Gastrocnemius medialis (tissue), 4 donors: ENCODE data around the gene CXCL12. TPM values are rescaled to one million over a fixed set of nuclear protein-coding genes. Genes with fewer than 3 reads are reported as not detected.
A peak's percentile ranks its signal among the peaks of the same experiment; 100 is the strongest.

Experiments used
- ATAC-seq, 2 donors: fragments of 150-250 bp; one replicate each; pipeline ENCODE4 v1.9.1; 2016
- DNase-seq, 2 donors: peaks; one replicate each; pipeline ENCODE4 v3.0.0-alpha.2; 2019
- H3K27ac ChIP-seq, 4 donors: fragments of 200-600 bp; sonication (generic); 1 replicate in 1 of 4; 2 replicates in 3 of 4; pipeline ENCODE4 v1.5.1; 2016 to 2018; ENCODE audit warnings: mild to moderate bottlenecking in 2 of 4, moderate library complexity in 1 of 4
- H3K27me3 ChIP-seq, 3 donors: fragments of 200-600 bp; sonication (generic) in 2 of 3; 1 replicate in 1 of 3; 2 replicates in 2 of 3; pipeline versions ENCODE4 v1.5.1 to v1.6.0; 2016 to 2019; ENCODE audit warnings: mild to moderate bottlenecking in 1 of 3, moderate library complexity in 1 of 3
- H3K36me3 ChIP-seq, 2 donors: fragments of 200-600 bp; sonication (generic) in 1 of 2; one replicate each; pipeline ENCODE4 v1.5.1; 2017 to 2018
- H3K4me1 ChIP-seq, 2 donors: fragments of 200-600 bp; sonication (generic) in 1 of 2; one replicate each; pipeline ENCODE4 v1.5.1; 2016 to 2017; ENCODE audit warnings: mild to moderate bottlenecking in 2 of 2
- H3K4me3 ChIP-seq, 4 donors: fragments of 200-600 bp; sonication (generic) in 3 of 4; 1 replicate in 1 of 4; 2 replicates in 3 of 4; pipeline ENCODE4 v1.5.1; 2016 to 2019; ENCODE audit warnings: mild to moderate bottlenecking in 2 of 4
- H3K9me3 ChIP-seq, 3 donors: fragments of 200-600 bp; sonication (generic) in 2 of 3; 1 replicate in 1 of 3; 2 replicates in 2 of 3; pipeline ENCODE4 v1.5.1; 2016 to 2019
- POLR2A ChIP-seq, 2 donors: fragments of 450-650 bp; IDR thresholded peaks; one replicate each; pipeline ENCODE4 v1.6.1; 2017; ENCODE audit warnings: antibody characterized with exemption in 2 of 2, mild to moderate bottlenecking in 2 of 2, moderate library complexity in 2 of 2
- in situ Hi-C, 4 donors: fragments of 200-750 bp; cut with MboI; loops; one replicate each; pipeline versions ENCODE4 v1.15.0 to v1.8.0; 2017; ENCODE audit warnings: low sequenced_read_pairs in 4 of 4
- intact Hi-C: fragments of 100-400 bp; cut with DNase I; formaldehyde crosslinking; loops from one replicate; pipeline ENCODE4 v1.15.1; 2023; ENCODE audit warnings: low total_unique reads
- total RNA-seq, 4 donors: library from RNA; depleted of rRNA; stranded (reverse); fragments of >200 nt; gene quantifications; one replicate each; pipeline versions ENCODE4 v1.1.0 to v1.2.3, GENCODE V29; 2016
- TF ChIP-seq, protein P1 (sequence below), 5 experiments: fragments of 450-650 bp in 3 of 5; fragments of 200-600 bp in 2 of 5; sonication (generic) in 2 of 5; IDR thresholded peaks in 4 of 5; conservative IDR thresholded peaks in 1 of 5; 1 replicate in 4 of 5; 2 replicates in 1 of 5; pipeline ENCODE4 v1.5.1; 2016 to 2019; ENCODE audit warnings: antibody characterized with exemption in 5 of 5, mild to moderate bottlenecking in 3 of 5, moderate library complexity in 3 of 5

The CXCL12 gene
- total RNA-seq, 4 donors from 2014 or later, result 8.6 to 22.0 (median 18.0) TPM

DNA sequence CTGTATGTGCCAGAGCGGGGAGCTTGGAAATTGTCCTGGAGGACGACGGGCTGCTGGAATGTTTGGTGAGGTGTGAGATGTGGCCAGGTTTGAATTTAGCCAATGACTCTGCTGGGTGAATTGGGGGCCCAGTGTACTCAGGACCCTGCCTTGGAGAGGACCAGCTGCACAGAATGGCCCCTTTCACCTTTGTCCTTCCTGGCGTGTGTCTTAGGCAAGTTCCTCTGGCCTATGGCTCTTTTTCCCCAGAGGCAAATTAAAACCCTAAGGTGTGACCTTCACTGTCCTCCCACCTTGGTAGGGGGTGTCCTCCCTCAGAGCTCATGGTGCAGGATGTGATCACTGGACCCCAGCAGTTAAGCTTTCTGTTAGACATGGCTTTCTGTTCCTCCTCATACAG, 47.8 kb downstream of the CXCL12 start:
- intact Hi-C loops (loop anchor here (10.0 kb wide), 1 partner anchor 668 kb away; the partner anchor contains the start of gene ZNF22), in situ Hi-C loops (loop anchor here in 1 of 4 donors (25.0 kb wide), 1 partner anchor 525 kb away; no protein-coding TSS in a partner anchor)
- H3K4me3 ChIP-seq, result no peak overlapping the region
- ATAC-seq, result no peak
- H3K27me3 ChIP-seq, result no peaks in the 10 kb centered on the region
- DNase-seq, result no peak
- peaks cover 49% of the 10 kb centered on the region in 2 donors for H3K4me1 ChIP-seq
- H3K27ac ChIP-seq, result no peak overlapping the region
- H3K9me3 ChIP-seq, result no peaks in the 10 kb centered on the region
- TF ChIP-seq, protein P1, sequence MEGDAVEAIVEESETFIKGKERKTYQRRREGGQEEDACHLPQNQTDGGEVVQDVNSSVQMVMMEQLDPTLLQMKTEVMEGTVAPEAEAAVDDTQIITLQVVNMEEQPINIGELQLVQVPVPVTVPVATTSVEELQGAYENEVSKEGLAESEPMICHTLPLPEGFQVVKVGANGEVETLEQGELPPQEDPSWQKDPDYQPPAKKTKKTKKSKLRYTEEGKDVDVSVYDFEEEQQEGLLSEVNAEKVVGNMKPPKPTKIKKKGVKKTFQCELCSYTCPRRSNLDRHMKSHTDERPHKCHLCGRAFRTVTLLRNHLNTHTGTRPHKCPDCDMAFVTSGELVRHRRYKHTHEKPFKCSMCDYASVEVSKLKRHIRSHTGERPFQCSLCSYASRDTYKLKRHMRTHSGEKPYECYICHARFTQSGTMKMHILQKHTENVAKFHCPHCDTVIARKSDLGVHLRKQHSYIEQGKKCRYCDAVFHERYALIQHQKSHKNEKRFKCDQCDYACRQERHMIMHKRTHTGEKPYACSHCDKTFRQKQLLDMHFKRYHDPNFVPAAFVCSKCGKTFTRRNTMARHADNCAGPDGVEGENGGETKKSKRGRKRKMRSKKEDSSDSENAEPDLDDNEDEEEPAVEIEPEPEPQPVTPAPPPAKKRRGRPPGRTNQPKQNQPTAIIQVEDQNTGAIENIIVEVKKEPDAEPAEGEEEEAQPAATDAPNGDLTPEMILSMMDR (IDR thresholded peaks at IDR 0.05 in 4 of 5, conservative IDR thresholded peaks at IDR 0.05 in 1 of 5), result no peak
- no peak for TF ChIP-seq POLR2A (IDR thresholded peaks at IDR 0.05)
- no peaks in the 10 kb centered on the region for H3K36me3 ChIP-seq

DNA sequence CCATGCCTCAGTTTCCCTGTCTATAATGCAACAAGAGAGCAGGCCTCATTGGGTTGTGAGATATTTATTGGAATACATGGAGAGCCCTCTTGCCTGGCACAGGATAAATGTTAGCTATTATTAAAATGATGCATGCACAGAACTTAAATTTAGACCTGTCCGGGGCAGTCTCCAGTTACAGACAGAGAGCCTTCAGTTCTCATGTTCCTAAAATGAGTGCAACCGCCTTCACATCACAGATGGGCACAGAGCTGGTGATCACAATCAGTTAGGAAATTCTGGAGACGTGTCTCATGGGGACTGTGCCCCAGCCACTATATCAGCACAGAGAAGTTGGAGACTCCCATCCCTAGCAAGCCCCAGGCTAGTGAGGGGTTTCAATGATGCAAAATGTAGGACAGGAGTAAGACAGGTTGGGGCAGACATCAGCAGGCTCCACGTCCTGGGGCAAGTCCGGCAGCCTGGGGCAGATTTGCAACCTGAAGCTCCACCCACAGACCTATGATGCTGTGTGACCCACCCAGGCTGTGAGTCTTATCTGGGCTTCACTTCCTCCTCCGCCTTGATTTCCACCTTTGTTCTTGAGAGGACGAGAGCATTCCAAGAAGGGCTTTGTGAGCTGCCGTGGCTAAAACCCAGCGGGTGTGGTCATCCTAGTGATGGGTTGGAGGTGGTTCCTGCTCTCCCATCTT, 49.4 kb downstream of the CXCL12 start:
- Histone ChIP-seq H3K36me3 (no peaks in the 10 kb centered on the region), H3K4me3 (peak overlapping the region in 1 of 4 donors; percentile 19), H3K27ac (peak overlapping the region; percentile 89 to 96 (median 92)), H3K9me3 (no peaks in the 10 kb centered on the region), H3K27me3 (no peaks in the 10 kb centered on the region), H3K4me1 (peaks cover 49% of the 10 kb centered on the region in 2 donors)
- ATAC-seq, result peak; percentile 87 to 88
- in situ Hi-C loops, result loop anchor here in 1 of 4 donors (25.0 kb wide), 1 partner anchor 527 kb away; no protein-coding TSS in a partner anchor
- DNase-seq, result peak; percentile 77 to 82
- intact Hi-C loops, result loop anchor here (1.0 to 10.0 kb wide), 2 partner anchors 46 to 669 kb away; partner anchors contain the start of gene ZNF22
- TF ChIP-seq, protein P1 (IDR thresholded peaks at IDR 0.05 in 4 of 5, conservative IDR thresholded peaks at IDR 0.05 in 1 of 5), result no peak
- no peak for TF ChIP-seq POLR2A (IDR thresholded peaks at IDR 0.05)

DNA sequence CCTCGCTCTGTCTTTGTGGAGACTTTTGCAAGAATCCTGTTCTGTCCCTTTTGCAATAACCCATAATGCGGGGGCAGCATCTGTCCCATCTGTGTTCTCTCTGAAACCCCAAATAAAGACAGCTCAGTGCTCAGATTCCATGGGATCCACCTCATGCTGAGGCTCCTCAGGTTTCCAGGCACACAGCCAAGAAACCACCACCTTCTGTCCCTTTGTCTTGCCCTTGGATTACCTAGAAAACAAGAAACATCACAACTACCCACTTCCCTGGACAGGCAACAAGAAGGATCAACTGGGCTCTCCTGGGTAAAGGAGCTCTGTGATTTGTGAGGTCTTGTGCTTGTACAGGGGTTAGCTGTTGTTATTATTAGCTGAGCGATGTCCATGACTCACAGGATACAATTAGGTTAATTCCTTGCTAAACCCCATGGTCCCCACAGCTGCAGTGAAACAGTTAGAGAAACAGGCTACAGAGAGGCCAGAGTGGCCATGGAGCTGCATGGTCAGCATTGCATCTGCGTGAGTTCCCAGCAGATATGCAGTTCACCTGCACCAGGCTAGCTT, 50.2 kb downstream of the CXCL12 start:
- intact Hi-C loops, result loop anchor here (1.0 to 10.0 kb wide), 3 partner anchors 23 to 670 kb away; partner anchors contain the start of gene ZNF22
- peak overlapping the region in 1 of 4 donors; percentile 19 for H3K4me3 ChIP-seq

DNA sequence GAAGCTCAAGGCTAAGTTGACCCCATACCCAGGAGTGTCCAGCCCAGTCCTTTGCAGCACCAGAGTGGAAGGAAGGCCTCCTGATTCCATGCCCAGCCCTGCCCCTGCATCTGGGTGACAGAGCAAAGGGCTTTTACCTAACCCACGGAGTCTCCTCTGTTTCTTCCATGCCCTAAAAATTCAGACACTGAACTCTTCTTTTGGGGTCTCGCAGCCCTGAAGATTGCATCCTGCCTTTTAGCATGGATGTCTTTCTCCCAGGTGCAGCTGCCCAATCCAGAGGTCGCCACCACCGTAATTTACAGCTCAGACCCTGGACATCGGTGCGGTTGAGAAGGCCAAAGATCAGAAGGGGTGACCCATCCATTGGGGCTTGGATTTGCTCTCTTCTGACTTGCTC, 50.8 kb downstream of the CXCL12 start:
- H3K9me3 ChIP-seq, result no peaks in the 10 kb centered on the region
- peaks cover 43% of the 10 kb centered on the region in 2 donors for H3K4me1 ChIP-seq
- peak overlapping the region; percentile 89 to 96 (median 92) for H3K27ac ChIP-seq
- H3K27me3 ChIP-seq, result no peaks in the 10 kb centered on the region
- no peaks in the 10 kb centered on the region for H3K36me3 ChIP-seq
- TF ChIP-seq POLR2A (IDR thresholded peaks at IDR 0.05), result no peak
- TF ChIP-seq, protein P1 (IDR thresholded peaks at IDR 0.05 in 4 of 5, conservative IDR thresholded peaks at IDR 0.05 in 1 of 5), result no peak
- no peak overlapping the region for H3K4me3 ChIP-seq
- DNase-seq (no peak), ATAC-seq (no peak)
- intact Hi-C loops, result loop anchor here (1.0 to 10.0 kb wide), 2 partner anchors 23 to 671 kb away; partner anchors contain the start of gene ZNF22
- in situ Hi-C loops, result loop anchor here in 1 of 4 donors (25.0 kb wide), 1 partner anchor 528 kb away; no protein-coding TSS in a partner anchor

More for the DNA sequence above, 50.2 kb downstream of the CXCL12 start:
- Histone ChIP-seq H3K9me3 (no peaks in the 10 kb centered on the region), H3K27ac (peak overlapping the region; percentile 89 to 96 (median 92)), H3K4me1 (peaks cover 49% of the 10 kb centered on the region in 2 donors), H3K36me3 (no peaks in the 10 kb centered on the region), H3K27me3 (no peaks in the 10 kb centered on the region)
- TF ChIP-seq, protein P1 (IDR thresholded peaks at IDR 0.05 in 4 of 5, conservative IDR thresholded peaks at IDR 0.05 in 1 of 5), result no peak
- TF ChIP-seq POLR2A (IDR thresholded peaks at IDR 0.05), result peak; percentile 12 to 57
- DNase-seq, result peak; percentile 58 to 74
- ATAC-seq, result peak; percentile 90 to 91
- in situ Hi-C loops, result loop anchor here in 1 of 4 donors (25.0 kb wide), 1 partner anchor 528 kb away; no protein-coding TSS in a partner anchor
